K562 (cell line): ENCODE data around the gene MROH2B. TPM values are rescaled to one million over a fixed set of nuclear protein-coding genes. Genes with fewer than 3 reads are reported as not detected.

Experiments used
- ATAC-seq: fragments of 200-7000 bp; cut with Tn5 transposase; 3 replicates; pipeline ENCODE4 v1.9.1; 2020; ENCODE audit warnings: moderate library complexity
- BruUV-seq: library from RNA; stranded (reverse); fragments of 400-500 nt; replicated peaks from 2 replicates; lab custom pipeline; 2021; lab: Mats Ljungman, UMichigan
- CTCF ChIA-PET: fragments of 300-600 bp; formaldehyde crosslinking; extraction: SDS; loops from one replicate; lab custom pipeline; 2021; ENCODE audit warnings: low intra/inter-chr PET ratio; lab: Yijun Ruan, JAX
- POLR2A ChIA-PET: fragments of 300-600, 350-650 bp; sonication (Branson Sonifier 250); formaldehyde crosslinking; extraction: SDS; loops from one replicate; lab custom pipeline; 2021; ENCODE audit warnings: antibody characterized with exemption, inconsistent platforms; lab: Yijun Ruan, JAX
- DNase-seq, 4 experiments: peaks; one replicate each; pipeline versions ENCODE4 v3.0.0 to v3.0.0-alpha.2; 2011 to 2018; ENCODE audit warnings: low spot score in 3 of 4, mixed read lengths in 3 of 4; ENCODE audit errors: extremely low read depth in 1 of 4
- FAIRE-seq: peaks from 2 replicates; lab custom pipeline; 2011; peaks lifted over from hg19 to GRCh38; lab: Jason Lieb, UNC
- H2AFZ ChIP-seq: 2 replicates; pipeline ENCODE4 v1.6.0; 2011; ENCODE audit warnings: low read depth, low read length, control low read depth, inconsistent platforms
- H3K27ac ChIP-seq: fragments of 200-600 bp; 3 replicates; pipeline ENCODE4 v1.8.0; 2011; ENCODE audit warnings: low read depth, mild to moderate bottlenecking, control low read depth, inconsistent platforms, low read length, moderate library complexity, mixed read lengths; ENCODE audit errors: extremely low read depth
- H3K27me3 ChIP-seq, 2 experiments: fragments of 300-600 bp in 1 of 2; 2 replicates in 1 of 2; 3 replicates in 1 of 2; pipeline versions ENCODE4 v1.6.0 to v1.8.0; 2011; ENCODE audit warnings: inconsistent platforms in 2 of 2, low read length in 2 of 2, mild to moderate bottlenecking in 1 of 2, mixed read lengths in 1 of 2, moderate library complexity in 1 of 2; ENCODE audit not compliant: control insufficient read depth in 2 of 2, insufficient read depth in 2 of 2
- H3K36me3 ChIP-seq: fragments of 300-600 bp; 3 replicates; pipeline ENCODE4 v1.8.0; 2011; ENCODE audit warnings: mild to moderate bottlenecking, low read length, inconsistent platforms; ENCODE audit not compliant: control insufficient read depth, insufficient read depth
- H3K4me1 ChIP-seq, 2 experiments: fragments of 200-600 bp in 1 of 2; replicated peaks in 1 of 2; 2 replicates in 1 of 2; 3 replicates in 1 of 2; pipeline versions ENCODE4 v1.5.1 to v1.8.0; 2011; ENCODE audit warnings: inconsistent platforms in 2 of 2, low read length in 2 of 2, mild to moderate bottlenecking in 1 of 2, mixed read lengths in 1 of 2, moderate library complexity in 1 of 2; ENCODE audit not compliant: control insufficient read depth in 2 of 2, insufficient read depth in 2 of 2
- H3K4me2 ChIP-seq: 2 replicates; pipeline ENCODE4 v1.6.1; 2011; ENCODE audit warnings: low read length, control low read depth, inconsistent platforms, mixed read lengths; ENCODE audit not compliant: insufficient read depth
- H3K4me3 ChIP-seq: fragments of 200-600 bp; sonication (generic), shearing (Covaris generic); 2 replicates; pipeline ENCODE4 v1.5.1; 2016; ENCODE audit warnings: control low read depth, inconsistent platforms
- H3K79me2 ChIP-seq: fragments of 200-600 bp; 3 replicates; pipeline ENCODE4 v1.8.0; 2011; ENCODE audit warnings: low read length, inconsistent platforms; ENCODE audit not compliant: control insufficient read depth, insufficient read depth
- H3K9ac ChIP-seq, 2 experiments: 2 replicates each; pipeline versions ENCODE4 v1.6.0 to v1.6.1; 2011; ENCODE audit warnings: low read depth in 2 of 2, low read length in 2 of 2, control low read depth in 1 of 2, inconsistent platforms in 1 of 2, mild to moderate bottlenecking in 1 of 2, mixed read lengths in 1 of 2; ENCODE audit not compliant: insufficient read depth in 1 of 2
- H3K9me1 ChIP-seq: one replicate; pipeline ENCODE4 v1.6.0; 2011; ENCODE audit warnings: inconsistent platforms, mild to moderate bottlenecking, low read length, moderate library complexity; ENCODE audit not compliant: control insufficient read depth, insufficient read depth
- H3K9me3 ChIP-seq: replicated peaks from 2 replicates; pipeline ENCODE4 v1.5.1; 2011; ENCODE audit warnings: low read depth, low read length, inconsistent platforms; ENCODE audit not compliant: control insufficient read depth, insufficient read depth
- H4K20me1 ChIP-seq: replicated peaks from 2 replicates; pipeline ENCODE4 v1.6.1; 2011; ENCODE audit warnings: low read length, inconsistent platforms, mixed read lengths; ENCODE audit not compliant: control insufficient read depth, insufficient read depth
- MAFF ChIP-seq: IDR thresholded peaks from 2 replicates; pipeline ENCODE4 v1.6.1; 2012; ENCODE audit warnings: low read length, improper control_type of control experiment
- PCBP2 ChIP-seq: fragments of 200-400 bp; formaldehyde crosslinking; IDR thresholded peaks from 2 replicates; pipeline ENCODE4 v1.6.1; 2018; ENCODE audit warnings: low read length, low read depth, mild to moderate bottlenecking, moderate library complexity; ENCODE audit not compliant: poor library complexity, severe bottlenecking
- WGBS: fragments of 100-300 bp; shearing (Covaris generic); methylation state at CpG from one replicate; pipeline ENCODE4 v1.1.6; 2016; ENCODE audit warnings: low coverage, mixed read lengths; ENCODE audit not compliant: insufficient coverage; ENCODE audit errors: missing lambda C conversion rate; 5-methylcytosine and 5-hydroxymethylcytosine counted together
- in situ Hi-C: fragments of 300-500 bp; cut with MboI; formaldehyde crosslinking; loops from 4 replicates; pipeline ENCODE4 v1.15.0; 2018; ENCODE audit warnings: inconsistent platforms, mixed read lengths
- intact Hi-C: fragments of 100-400 bp; cut with micrococcal nuclease; formaldehyde crosslinking; loops from 2 replicates; pipeline ENCODE4 v1.14.2; 2022
- polyA plus RNA-seq, 8 experiments: library from polyadenylated mRNA; depleted of rRNA in 4 of 8; stranded (reverse) in 5 of 8; unstranded in 3 of 8; fragments of >200 nt; fragmentation: Nextera tagmentation in 2 of 8; fragmentation: Illumina TruSeq in 1 of 8; extraction: Ambion mirVana in 2 of 8; extraction: Trizol in 1 of 8; gene quantifications; 2 replicates each; pipeline versions ENCODE4 v1.2.1 to v1.2.3, GENCODE V29; 2011 to 2014; ENCODE audit warnings: inconsistent platforms in 1 of 8, missing spikeins in 1 of 8
- total RNA-seq, 7 experiments: library from RNA; depleted of rRNA in 6 of 7; stranded (reverse); fragments of >200 nt in 6 of 7; fragmentation: Illumina TruSeq in 2 of 7; extraction: Trizol in 2 of 7; gene quantifications; 2 replicates each; pipeline versions ENCODE4 v1.2.1 to v1.2.3, GENCODE V29; 2011 to 2021; ENCODE audit warnings: low replicate concordance in 1 of 7
- TF ChIP-seq, protein P1 (sequence below): IDR thresholded peaks from 3 replicates; pipeline ENCODE4 v1.6.1; 2011; ENCODE audit warnings: borderline replicate concordance, mild to moderate bottlenecking; ENCODE audit not compliant: insufficient read length, insufficient read depth
- TF ChIP-seq, protein P2 (sequence below), 2 experiments: fragments of 450-650 bp in 1 of 2; IDR thresholded peaks; 2 replicates each; pipeline ENCODE4 v1.6.1; 2011 to 2017; ENCODE audit warnings: low read depth in 2 of 2, antibody characterized with exemption in 1 of 2, borderline replicate concordance in 1 of 2, low read length in 1 of 2, mild to moderate bottlenecking in 1 of 2, mixed read lengths in 1 of 2; ENCODE audit not compliant: control insufficient read depth in 1 of 2

The MROH2B gene
- total and polyA plus RNA-seq, 9 of the 15 experiments (the other 6 are each of a cell fraction or from before 2014, with no cell fraction given), result not detected

- Histone ChIP-seq H2AFZ (no peak overlapping the region), H3K9me1 (no peaks in the 10 kb centered on the region), H4K20me1 (no peaks in the 10 kb centered on the region), H3K9me3 (no peaks in the 10 kb centered on the region), H3K27ac (no peak overlapping the region), H3K4me1 (no peaks in the 10 kb centered on the region), H3K4me2 (no peak overlapping the region), H3K27me3 (no peaks in the 10 kb centered on the region), H3K79me2 (no peaks in the 10 kb centered on the region), H3K9ac (no peak overlapping the region), H3K4me3 (no peak overlapping the region), H3K36me3 (no peaks in the 10 kb centered on the region)
- BruUV-seq, result no TSS peak
- CTCF ChIA-PET, result no interaction called here
- 0% methylated on average over 1 of the region's 1 CpG for WGBS
- DNase-seq, result no peak
- no peak for FAIRE-seq
- no peak for ATAC-seq
- TF ChIP-seq, protein P1, sequence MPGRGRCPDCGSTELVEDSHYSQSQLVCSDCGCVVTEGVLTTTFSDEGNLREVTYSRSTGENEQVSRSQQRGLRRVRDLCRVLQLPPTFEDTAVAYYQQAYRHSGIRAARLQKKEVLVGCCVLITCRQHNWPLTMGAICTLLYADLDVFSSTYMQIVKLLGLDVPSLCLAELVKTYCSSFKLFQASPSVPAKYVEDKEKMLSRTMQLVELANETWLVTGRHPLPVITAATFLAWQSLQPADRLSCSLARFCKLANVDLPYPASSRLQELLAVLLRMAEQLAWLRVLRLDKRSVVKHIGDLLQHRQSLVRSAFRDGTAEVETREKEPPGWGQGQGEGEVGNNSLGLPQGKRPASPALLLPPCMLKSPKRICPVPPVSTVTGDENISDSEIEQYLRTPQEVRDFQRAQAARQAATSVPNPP, result no peak
- TF ChIP-seq MAFF (no peak), PCBP2 (no peak)
- TF ChIP-seq, protein P2, sequence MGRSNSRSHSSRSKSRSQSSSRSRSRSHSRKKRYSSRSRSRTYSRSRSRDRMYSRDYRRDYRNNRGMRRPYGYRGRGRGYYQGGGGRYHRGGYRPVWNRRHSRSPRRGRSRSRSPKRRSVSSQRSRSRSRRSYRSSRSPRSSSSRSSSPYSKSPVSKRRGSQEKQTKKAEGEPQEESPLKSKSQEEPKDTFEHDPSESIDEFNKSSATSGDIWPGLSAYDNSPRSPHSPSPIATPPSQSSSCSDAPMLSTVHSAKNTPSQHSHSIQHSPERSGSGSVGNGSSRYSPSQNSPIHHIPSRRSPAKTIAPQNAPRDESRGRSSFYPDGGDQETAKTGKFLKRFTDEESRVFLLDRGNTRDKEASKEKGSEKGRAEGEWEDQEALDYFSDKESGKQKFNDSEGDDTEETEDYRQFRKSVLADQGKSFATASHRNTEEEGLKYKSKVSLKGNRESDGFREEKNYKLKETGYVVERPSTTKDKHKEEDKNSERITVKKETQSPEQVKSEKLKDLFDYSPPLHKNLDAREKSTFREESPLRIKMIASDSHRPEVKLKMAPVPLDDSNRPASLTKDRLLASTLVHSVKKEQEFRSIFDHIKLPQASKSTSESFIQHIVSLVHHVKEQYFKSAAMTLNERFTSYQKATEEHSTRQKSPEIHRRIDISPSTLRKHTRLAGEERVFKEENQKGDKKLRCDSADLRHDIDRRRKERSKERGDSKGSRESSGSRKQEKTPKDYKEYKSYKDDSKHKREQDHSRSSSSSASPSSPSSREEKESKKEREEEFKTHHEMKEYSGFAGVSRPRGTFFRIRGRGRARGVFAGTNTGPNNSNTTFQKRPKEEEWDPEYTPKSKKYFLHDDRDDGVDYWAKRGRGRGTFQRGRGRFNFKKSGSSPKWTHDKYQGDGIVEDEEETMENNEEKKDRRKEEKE (IDR thresholded peaks at IDR 0.05; ENCODE audit: borderline replicate concordance in 1 of 2, control insufficient read depth in 1 of 2, low read depth in 2 of 2, low read length in 1 of 2), result no peak
- intact Hi-C loops (no loop called here), in situ Hi-C loops (no loop called here)
- POLR2A ChIA-PET, result no interaction called here
These were observed 72.0 kb downstream of the MROH2B start for GRCh38 chr5:40999142-40999541.
